GM19035 (cell line): ENCODE data around the gene TSPAN14.

Source experiments
- ATAC-seq: cut with Tn5 transposase; IDR thresholded peaks from one replicate; pipeline ENCODE4 v1.9.1; 2021; ENCODE audit not compliant: unreplicated experiment

Gene TSPAN14

DNA sequence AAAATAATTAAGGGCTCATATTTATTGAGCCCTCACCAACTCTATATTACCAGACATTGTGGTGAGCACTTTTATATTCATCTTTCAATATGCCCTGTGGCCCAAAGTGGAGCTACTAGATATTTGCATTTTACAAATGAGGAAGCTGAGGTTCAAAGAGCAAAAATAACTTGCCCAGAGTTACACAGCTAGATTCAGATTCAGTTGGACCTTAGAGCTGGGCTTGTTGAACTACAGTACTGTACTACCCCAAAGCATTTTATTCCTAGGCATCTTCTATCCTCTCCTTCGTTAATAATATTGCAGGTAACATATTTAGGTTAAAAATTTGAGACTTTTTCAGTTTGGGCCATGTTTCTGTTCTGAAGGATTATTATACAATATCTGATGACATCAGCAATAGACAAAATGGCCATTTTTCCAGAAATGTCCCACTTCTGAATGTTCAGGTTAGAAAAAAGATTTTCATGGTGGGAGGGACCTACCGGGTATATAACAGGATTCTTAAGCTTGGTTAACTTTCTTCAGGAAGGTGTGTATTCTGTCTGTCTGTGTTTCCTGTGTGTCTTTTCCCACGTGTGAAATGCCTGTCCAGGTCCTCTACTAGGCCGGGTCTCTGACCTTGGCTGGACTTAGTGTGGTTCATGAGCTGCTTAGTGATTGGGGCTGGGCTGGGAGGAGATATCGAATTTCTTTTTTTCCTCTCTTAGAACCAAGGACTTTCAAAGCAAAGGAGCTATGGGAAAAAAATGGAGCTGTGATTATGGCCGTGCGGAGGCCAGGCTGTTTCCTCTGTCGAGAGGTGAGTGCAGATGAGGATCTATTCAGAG lies 32.2 kb upstream of the TSPAN14 start:
- ATAC-seq, result peak; percentile 96

DNA sequence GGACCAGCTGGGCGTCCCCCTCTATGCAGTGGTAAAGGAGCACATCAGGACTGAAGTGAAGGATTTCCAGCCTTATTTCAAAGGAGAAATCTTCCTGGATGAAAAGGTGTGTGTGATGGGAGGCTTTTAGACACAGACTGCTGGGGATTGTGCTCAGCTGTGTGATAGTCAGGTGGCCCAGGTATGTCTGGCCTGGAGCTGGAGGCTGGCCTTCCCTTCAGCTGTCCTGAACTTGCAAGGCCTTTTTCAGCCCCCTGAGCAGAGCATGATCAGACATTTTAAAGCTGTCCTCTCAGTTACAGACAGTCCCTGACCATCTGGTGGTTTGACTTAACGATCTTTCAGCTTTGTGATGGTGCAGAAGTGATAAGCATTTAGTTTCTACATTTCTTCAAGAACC lies 28.2 kb upstream of the TSPAN14 start:
- no peak for ATAC-seq

DNA sequence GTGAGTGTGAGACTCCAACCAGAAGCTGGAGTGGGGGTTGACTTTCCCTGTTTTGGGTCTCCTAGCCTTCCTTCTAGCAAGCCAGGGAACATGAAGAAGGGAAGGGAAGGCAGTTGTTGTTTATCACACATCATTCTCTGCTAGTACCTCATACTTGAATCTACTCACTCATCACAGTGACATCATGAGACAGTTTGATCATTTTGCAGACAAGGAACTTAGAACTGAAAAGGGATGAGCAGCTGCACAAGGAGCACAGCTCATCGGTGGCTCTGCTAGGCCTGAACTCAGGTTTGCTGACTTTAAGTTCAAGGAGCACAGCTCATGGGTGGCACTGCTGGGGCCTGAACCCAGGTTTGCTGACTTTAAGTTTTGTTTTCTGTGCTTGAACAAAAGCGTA lies 26.6 kb upstream of the TSPAN14 start:
- no peak for ATAC-seq

DNA sequence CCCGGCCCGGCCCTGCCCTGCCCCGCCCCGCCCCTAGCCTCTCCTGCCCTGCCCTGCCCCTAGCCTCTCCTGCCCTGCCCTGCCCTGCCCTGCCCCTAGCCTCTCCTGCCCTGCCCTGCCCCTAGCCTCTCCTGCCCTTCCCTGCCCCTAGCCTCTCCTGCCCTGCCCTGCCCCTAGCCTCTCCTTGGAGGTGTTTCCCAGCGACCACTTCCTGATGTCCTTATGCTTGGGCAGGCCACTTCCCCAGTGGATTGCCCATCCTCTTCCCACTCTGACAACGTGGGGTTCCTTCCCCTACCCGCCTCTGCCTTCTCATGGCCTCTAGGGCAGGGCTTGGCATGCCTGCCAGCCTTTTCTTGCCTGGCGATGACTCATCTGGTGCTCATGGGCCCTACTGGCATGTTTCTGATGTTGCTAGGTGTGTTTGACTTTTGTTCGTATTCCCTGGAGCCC lies 24.6 kb upstream of the TSPAN14 start:
- no peak for ATAC-seq

DNA sequence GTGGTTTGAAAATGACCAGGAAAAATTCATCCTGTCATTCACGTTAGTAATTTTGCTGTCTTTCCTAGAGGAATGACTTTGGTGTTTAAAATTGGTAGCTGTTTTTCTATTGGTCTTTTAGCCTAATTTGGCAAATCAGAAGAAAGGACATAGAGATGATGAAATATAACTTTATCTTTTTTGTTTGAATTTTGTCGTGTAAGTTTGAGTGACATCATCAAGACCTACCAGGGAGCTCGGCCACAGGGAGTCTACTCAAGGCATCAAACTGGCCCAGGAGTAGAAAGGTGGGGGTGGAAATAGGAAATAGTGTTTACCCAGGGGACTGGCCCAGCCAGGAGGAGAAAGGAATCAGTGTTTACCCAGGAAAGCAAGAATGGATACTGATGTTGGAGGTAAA lies 21.0 kb upstream of the TSPAN14 start:
- ATAC-seq, result no peak

DNA sequence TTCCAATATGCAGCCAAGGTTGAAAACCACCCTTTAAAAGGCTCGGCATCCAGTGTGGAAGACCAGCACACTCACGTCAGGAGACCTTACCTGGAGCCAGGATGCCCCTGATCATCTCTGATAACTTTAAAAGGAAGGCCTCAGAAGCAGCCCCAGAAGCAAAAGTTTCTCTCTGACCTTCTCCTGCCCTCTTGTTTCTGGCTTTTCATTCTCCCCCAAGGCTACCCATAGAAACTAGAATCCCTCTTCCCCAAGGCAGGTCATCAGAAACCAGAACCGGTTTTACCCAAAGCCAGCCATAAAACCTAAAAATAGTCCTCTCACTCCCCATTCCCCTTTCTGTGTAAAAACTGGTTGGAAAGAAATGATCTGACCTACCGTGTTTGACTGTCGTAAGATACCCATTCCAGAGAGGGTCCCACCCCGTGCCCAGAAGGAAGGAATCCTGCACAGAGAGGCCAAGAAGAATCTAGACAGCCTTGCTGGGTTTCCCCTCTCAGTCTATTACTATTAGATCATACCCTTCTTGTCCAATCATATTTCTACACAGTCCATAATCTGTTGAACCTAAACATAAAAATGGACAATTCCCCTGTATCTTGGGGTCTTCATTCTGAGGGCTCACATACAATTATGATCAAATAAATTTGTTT lies 17.5 kb upstream of the TSPAN14 start:
- no peak for ATAC-seq

DNA sequence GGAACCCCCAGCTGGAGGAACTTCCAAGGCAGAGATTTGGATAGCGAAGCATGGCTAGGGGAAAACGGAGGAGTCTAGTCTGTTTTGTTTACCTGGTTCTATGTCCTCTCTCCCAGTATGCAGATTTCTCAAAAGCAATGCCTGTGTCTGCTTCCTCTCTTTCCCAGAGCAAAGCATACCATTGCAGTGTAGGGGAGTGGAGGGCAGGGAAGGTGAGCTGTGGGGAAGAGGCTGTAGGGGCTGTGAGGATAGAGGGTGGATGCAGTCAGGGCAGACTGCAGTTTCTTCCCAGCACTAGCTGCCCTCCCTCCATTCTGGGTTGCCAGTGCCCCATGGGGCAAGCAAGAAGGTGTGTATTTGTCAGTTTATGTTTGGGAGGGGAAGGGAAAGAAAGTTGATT lies 16.9 kb upstream of the TSPAN14 start:
- ATAC-seq, result no peak

DNA sequence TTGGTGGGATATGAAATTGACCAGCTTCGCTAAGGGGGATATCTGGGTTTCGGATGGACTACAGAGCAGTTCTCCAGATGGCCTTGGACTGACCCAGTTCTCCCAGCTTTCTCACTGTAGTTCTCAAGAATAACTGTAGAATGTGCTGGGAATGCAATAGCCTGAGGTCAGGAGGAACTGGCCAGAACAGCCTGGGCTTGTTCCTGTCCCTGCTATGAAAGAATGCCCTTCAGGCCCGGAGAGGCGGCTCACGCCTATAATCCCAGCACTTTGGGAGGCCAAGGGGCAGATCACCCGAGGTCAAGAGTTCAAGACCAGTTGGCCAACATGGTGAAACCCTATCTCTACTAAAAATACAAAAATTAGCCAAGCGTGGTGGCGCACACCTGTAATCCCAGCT lies 12.3 kb upstream of the TSPAN14 start:
- no peak for ATAC-seq

DNA sequence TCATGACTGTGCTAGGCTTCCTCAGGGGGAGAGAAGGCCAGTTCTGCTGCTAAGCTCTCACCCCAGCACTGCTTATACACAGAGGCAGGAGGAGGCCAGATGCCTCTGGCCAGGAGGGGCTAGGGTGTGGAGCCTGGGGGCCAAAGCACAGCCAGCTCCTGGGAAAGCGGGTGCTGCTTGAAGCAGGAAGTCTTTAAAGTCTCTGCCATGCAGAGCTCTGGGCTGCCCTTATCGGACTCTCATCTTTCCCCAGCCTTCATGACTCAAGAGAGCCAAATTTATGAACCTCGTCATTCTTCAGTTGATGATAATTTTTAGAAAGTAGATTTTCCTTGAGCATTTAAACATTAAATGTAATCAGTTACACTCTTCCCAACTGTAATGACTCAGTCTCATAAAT lies 11.2 kb upstream of the TSPAN14 start:
- ATAC-seq, result no peak

DNA sequence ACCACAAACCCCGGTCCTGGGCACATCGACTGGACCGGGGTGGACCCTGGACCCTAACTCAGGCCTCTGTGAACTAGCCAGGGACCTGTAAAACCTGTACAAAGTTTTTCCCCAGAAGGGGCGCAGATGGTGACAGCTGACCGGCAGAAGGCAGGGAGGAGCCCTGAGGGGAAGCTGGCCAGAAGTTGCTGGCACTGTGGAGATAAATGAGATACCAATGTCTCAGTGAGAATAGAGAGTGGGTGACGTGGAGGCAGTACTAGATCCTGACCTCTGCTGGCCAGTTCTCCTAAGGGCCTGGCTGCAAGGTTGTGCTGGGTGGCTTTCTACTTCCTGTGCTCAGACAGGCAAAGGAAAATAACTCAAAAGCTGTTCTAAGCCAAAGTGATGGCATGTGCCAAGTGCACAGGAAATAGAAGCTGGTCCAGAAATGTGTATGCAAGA lies 10.6 kb upstream of the TSPAN14 start:
- ATAC-seq, result peak; percentile 56

DNA sequence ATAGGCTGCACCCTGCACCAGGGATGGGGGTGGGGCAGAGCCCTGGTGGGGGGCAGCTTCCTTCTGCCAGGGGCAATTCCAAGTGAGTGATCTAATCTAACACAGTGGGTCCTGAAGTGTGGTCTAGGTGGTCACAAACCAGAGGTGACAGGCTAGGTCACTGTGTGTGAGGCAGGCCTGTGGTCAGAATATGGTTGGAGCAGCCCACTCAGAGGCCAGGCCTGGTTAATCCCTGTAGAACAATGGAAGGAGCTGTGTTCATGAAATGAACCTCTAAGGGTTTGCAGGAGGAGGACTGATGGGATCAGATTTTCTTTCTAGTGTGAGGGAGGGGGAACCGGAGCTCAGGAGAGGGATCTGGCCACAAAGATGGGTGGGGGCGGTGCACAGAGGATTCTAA lies 10.0 kb upstream of the TSPAN14 start:
- no peak for ATAC-seq

DNA sequence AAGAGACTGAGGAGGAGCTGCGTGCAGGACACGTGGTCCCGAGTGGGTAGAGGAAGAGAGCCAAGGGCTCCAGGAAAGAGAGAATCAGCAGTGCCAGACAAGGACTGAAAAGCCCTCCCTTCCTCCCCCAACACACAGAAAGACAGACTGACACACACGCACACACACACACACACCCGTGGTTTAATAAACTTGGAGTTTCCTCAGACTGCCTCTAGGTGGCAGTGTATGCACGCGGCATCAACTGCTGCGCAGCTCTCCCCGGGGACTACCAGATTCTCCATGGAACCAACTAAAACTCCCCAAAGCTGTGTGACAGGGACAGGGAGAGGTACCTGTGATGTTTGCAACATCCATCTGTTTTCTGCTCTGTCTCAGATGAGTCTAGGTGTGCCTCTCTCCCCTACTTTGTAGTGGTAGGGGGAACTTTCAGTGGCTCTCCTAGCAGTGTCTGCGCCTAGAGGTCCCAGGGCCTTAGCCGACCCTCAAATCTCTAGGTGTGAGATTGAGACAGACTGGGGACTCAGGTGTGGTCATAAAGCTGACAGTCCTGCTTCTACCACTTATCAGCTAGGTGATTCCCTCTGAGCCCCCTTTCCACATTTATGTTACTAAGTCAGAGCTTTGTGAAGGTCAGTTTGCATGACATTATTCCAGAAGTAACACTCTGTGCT lies 9.3 kb upstream of the TSPAN14 start:
- peak; percentile 76 for ATAC-seq

DNA sequence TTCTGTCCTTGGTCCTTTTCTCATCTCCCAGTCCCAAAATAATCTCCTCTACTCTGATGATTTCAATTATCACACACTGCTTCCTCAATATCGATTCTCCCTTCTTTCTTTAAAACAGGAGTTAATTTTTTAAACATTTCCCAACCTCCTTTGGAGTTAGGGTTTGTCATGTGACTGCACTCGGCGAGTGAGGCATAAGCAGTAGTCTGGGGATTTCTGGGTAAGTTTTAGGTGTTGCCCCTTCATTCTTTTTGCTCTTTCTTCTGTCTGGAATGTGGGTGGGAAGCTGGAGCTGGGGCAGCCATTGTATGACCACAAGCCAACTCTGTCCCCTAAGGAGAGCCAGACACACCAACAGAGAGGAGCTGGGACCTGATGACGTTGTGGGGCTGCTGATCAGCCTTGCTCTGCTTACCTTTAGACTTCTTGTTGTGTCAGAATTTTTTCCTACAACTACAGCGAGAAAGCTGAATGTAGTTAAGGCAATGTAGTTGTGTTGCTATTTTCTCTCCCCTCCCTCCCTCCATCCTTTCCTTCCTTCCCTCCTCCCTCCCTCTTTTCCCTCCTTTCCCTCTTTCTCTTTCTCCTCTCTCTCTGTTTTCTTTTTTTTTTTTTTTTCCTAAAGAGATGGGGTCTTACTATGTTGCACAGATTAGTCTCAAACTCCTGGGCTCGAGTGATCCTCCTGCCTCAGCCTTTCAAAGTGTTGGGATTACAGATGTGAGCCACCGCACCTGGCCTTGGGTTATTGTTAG lies 6.5 kb upstream of the TSPAN14 start:
- no peak for ATAC-seq

DNA sequence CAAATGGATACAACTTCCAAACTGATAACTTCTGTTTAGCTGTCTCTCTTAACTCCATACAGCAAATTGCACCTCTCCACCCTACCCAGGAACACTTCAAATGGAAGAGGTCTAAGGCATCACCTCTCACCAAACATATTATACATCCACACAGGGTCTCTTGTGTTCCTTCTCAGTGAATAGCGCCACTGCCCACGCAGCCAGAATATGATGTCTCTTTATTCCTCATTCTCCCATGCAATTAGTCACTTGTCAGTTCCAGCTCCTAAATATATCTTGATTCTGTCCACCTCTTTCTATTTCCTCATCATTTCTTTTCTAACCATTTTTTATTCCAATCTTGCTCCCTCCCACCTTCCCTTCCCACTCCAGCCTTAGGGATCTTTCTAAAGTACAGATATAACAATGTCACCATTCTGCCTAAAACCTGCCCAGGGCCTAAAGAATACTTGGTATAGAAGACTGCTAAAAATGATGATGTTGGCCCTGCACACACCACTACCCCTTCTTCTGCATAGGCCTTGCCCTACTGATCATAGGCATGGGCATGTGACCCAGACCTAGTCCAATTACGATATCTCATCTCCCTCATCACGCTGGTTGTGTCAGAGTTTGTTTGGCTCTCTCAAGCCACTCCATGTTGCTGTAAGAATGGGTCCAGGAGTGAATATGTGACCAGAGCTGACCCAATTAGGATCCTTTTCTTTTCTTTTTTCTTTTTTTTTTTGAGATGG lies 5.7 kb upstream of the TSPAN14 start:
- no peak for ATAC-seq

DNA sequence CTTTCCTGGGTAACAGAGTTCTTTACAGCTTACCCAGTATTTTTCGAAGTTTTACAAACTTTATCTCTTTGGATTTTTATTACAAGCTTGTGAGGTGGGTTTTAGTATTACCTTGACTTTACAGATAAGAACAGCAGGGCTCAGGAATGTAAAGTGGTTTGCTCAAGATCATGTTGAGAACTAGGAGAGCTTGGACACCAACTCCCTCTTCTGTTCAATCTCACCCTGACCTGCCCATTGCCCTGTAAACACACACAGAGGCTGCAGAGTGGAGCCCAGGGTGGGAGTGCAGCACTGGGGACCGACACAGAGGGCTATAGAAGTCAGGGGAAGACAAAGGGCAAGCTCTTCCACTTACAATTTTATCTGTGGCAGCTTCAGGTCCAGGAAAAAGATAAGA lies 4.6 kb upstream of the TSPAN14 start:
- no peak for ATAC-seq

DNA sequence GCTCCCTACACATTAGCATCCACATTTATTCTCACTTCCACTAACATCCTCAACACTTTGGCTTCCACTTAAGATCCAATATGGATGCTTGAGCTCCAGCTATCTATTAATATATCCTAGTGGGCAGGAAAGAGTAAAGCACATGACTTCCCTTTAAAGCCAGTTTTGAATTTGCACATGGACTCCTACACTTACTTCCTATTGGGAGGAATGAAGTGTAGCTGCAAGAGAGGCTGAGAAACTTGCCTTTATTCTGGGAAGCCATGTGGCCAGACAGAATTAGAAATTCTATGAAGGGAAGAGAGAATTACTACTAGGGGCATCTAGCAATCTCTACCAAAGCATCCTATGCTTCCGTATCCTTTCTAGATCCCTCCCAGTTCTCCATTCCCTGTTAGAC lies 3.0 kb upstream of the TSPAN14 start:
- no peak for ATAC-seq

DNA sequence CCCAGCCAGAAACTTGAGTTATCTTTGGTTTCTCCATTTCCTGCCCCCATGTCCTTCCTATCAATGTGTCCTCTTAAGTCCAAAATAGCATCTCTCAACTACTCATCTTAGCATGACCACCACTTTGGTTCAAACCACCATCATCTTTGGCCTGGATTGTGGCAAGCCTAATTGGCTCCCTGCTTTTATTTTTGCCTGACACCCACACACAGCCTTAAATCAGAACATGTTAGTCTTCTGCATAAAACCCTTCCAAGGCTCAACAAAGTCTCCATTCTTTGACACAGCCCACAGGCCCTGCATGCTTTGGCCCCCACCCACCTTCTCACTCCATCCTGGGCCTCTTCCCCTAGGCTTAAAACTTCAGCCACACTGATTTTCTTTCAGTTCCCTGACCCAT lies 2.0 kb upstream of the TSPAN14 start:
- no peak for ATAC-seq

DNA sequence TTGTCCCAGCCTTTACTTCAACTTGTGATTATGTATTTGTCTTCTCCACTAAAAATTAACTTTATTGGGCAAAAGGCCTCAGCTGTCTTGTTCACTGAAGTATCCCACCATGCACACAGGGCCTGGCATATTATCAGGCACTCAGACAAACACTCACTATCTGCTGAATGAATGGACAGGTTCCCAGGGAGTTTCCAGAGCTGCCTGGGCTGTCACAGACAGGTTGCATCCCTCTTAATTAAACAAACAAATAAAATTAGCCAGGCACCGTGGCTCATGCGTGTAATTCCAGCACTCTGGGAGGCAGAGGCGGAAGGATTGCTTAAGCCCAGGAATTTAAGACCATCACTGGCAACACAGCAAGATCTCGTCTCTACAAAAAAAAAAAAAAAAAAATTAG lies 1.5 kb upstream of the TSPAN14 start:
- ATAC-seq, result no peak

DNA sequence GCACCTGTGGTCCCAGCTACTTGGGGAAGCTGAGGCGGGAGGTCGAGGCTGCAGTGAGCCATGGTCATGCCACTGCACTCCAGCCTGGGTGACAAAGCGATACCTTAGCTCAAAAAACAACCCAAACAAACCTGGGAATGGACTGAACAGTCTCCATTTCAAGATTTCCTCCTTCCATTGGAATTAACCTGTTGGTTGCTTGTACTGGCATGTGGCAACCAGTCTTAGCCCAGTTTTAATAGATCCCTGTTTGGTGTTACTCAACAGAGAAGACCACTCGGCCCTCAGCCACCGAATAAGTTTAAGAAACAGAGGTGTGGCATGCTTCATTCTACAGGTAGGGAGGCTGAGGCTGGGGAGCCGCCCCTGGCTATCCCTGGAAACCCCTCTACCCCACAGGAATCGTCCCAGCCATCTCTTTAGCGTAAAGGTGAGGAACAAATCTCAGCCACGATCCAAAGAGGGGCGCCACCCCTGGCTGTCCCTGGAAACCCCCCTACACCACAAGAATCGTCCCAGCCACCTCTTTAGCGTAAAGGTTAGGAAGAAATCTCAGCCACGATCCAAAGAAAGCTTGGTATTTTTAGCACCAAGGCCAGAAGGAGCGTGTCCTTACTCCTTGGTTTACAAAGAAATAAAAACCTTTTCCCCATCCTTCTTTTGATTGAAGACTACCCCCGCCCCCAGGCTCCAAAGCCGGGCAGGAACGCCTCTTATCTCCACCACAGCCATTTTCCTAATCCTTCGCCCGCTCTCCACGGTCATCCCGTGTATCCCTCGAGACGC lies 861 bp upstream of the TSPAN14 start:
- no peak for ATAC-seq
